A673 (cell line): ENCODE measurements around the gene SPP2.

ENCODE experiments used
- EZH2 ChIP-seq: fragments of 200-600 bp; sonication (generic); IDR thresholded peaks from 2 replicates; pipeline ENCODE4 v1.6.1; 2017; ENCODE audit warnings: borderline replicate concordance, low read depth, mild to moderate bottlenecking, mixed read lengths, antibody characterized with exemption, low read length; ENCODE audit not compliant: poor library complexity, severe bottlenecking
- TF ChIP-seq, protein P1 (sequence below): fragments of 300-800, 200-600 bp; sonication (generic); conservative IDR thresholded peaks from 2 replicates; pipeline ENCODE4 v1.5.1; 2017; ENCODE audit warnings: low read depth, mild to moderate bottlenecking, antibody characterized with exemption, low read length, moderate library complexity, mixed read lengths

DNA sequence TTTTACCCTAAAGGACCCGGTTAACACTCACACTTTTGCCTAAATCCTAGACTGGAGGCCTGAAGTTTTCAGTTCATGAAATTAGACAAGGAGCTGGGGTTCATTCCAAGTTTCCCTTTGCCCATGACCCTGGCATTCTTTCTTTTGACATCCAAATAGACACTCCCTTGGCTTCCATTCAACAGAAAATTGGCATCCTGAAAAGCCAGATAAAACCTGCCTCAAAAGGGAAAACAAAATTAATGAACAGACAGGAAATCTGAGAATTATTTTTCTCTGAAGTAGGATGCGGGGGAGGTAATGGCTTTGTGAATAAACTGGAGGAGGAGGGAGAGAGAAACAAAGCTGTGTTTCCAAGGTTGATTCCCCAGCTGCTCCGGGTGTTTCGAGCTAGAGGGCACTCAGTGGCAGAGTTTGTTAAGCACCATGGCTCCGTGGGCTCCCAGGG, 41.0 kb downstream of the SPP2 start:
- TF ChIP-seq, protein P1, sequence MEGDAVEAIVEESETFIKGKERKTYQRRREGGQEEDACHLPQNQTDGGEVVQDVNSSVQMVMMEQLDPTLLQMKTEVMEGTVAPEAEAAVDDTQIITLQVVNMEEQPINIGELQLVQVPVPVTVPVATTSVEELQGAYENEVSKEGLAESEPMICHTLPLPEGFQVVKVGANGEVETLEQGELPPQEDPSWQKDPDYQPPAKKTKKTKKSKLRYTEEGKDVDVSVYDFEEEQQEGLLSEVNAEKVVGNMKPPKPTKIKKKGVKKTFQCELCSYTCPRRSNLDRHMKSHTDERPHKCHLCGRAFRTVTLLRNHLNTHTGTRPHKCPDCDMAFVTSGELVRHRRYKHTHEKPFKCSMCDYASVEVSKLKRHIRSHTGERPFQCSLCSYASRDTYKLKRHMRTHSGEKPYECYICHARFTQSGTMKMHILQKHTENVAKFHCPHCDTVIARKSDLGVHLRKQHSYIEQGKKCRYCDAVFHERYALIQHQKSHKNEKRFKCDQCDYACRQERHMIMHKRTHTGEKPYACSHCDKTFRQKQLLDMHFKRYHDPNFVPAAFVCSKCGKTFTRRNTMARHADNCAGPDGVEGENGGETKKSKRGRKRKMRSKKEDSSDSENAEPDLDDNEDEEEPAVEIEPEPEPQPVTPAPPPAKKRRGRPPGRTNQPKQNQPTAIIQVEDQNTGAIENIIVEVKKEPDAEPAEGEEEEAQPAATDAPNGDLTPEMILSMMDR, result no peak
- no peak for TF ChIP-seq EZH2
